Glomerular visceral epithelial cell (primary cell): Measurements from ENCODE around the gene RNF34.

ENCODE experiments used
- DNase-seq: peaks from one replicate; pipeline ENCODE4 v3.0.0-alpha.2; 2016; ENCODE audit errors: extremely low spot score

Gene RNF34

GRCh38 chr12:121388421-121388981, 11.4 kb upstream of the RNF34 start:
- peak; percentile 47 for DNase-seq

GRCh38 chr12:121390856-121391255, 9.1 kb upstream of the RNF34 start:
- DNase-seq, result no peak

GRCh38 chr12:121391619-121392324, 8.1 kb upstream of the RNF34 start:
- DNase-seq, result no peak

- DNase-seq, result no peak
Measured at GRCh38 chr12:121392325-121392716, 7.6 kb upstream of the RNF34 start.

DNA sequence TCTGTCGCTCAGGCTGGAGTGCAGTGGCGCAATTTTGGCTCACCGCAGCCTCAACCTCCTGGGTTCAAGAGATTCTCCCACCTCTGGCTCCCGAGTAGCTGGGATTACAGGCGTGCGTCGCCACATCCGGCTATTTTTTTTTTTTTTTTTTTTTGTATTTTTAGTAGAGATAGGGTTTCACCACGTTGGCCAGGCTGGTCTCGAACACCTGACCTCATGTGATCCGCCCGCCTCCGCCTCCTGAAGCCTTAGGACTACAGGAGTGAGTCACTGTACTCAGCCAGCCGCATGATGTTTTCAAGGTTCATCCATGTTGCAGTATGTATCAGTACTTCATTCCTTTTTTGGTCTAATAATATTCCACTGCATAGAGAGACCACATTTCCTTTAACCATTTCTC, 2.4 kb upstream of the RNF34 start:
- DNase-seq, result no peak

- DNase-seq, result no peak
Measured at GRCh38 chr12:121398355-121398754, 1.6 kb upstream of the RNF34 start.

DNA sequence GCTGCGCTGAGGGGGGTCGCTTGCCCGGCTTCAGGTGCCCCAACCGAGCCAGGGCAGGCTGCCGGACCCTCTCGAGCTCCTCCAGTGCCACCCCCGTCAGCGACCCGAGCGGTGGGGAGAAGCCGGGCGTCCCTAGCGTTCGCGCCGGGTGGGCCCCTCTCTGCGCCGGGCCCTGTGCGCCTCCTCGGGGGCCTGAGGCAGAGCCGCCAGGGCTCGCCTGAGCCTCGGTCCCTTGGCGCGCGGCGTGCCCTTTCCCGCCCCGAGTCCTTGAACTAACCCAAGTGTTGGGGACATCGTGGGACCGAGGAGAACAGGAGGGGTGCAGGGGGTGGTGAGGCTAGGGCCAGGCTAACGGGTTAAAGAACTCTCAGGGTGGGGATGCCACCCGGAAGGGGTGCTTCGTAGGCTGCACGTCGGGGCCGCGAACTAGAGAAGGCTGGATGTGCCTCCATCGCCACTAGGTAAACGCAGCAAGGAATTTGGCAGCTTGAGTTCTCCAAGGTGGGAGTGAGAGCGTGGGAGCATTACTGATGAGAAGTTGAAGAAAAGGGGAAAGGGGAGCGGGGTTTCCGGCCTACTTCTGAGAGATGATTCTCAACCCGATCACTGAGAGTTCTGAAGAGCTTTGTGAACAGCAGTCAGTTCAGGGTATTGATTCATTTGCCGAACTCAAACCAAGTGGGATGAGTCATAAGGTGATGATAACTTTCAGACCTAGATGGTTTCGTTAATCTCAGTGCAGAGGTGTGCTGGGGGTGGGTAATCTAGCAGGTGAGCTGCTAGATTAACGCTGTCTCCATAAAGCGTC, 618 bp downstream of the RNF34 start:
- peak; percentile 36 for DNase-seq

DNA sequence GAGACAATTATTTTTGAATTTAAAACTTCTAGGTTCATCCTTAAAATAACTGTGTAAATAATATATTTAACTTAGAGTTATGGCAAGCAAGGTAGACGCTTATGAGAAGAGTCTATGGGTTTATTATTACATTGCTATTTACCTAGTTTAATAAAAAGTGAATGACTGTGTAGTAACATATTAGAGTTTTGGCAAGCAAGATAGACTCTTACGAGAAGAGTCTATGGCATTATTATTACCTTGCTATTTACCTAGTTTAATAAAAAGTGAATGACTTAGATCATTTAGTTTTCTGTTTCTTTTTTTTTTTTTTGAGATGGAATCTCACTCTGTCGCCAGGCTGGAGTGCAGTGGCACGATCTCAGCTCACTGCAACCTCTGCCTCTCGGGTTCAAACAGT, 3.8 kb downstream of the RNF34 start:
- DNase-seq, result no peak

- DNase-seq, result no peak
Measured at GRCh38 chr12:121404734-121405133, 4.8 kb downstream of the RNF34 start.

GRCh38 chr12:121405211-121405610, 5.3 kb downstream of the RNF34 start:
- no peak for DNase-seq

DNA sequence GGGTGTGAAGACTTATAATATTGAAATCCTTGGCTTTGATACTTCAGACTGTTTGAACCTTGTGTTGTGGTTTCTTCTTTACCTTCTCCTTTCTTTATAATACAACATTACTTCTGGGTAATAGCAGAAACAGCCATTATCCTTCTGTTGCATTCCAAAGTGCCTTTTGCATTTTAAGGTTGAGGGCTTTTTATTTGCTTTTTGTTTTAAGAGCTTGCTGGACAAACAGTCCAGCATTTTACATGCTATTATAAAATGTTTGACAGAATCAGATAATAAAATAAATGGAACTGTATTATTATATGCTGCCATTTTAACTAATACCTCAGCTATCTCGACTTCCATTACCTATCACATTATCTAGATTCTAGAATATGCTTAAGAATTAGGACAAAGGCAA, 14.0 kb downstream of the RNF34 start:
- DNase-seq, result no peak

GRCh38 chr12:121417847-121418246, 17.9 kb downstream of the RNF34 start:
- no peak for DNase-seq

DNA sequence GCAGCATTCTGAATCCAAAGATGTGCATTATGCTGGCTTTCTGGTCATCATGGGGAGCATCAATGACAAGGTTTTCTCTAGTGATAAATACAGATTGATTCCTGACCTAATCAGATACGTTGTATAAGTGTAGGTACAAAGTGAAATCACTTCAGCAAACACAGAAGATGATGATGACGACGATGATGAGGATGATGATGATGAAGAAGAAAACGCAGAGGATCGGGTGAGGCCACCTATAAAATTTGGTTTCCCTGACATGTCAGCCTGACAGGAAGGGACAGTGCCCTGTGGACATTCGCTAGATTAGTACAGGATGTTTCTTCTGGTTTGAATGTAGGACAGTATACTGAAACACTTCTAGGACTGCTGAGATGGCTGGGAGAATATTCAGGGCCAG, 20.2 kb downstream of the RNF34 start:
- DNase-seq, result no peak

DNA sequence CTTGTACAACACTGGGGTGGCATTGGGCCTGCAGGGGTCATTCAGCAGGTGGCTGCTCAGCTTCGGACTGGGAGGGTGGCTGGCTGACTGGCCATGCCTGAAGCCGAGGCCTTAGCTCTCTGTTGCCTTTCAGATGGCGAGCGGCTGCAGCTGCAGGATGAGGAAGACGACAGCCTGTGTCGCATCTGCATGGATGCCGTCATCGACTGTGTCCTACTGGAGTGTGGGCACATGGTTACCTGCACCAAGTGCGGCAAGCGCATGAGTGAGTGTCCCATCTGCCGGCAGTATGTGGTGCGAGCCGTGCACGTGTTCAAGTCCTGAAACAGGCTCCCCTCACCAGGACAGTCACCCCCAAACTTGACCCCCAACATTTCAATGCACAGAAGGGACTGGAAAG, 23.3 kb downstream of the RNF34 start:
- DNase-seq, result no peak

- no peak for DNase-seq
Measured at GRCh38 chr12:121423682-121424623, 24.0 kb downstream of the RNF34 start.

GRCh38 chr12:121424624-121424975, 24.7 kb downstream of the RNF34 start:
- no peak for DNase-seq

DNA sequence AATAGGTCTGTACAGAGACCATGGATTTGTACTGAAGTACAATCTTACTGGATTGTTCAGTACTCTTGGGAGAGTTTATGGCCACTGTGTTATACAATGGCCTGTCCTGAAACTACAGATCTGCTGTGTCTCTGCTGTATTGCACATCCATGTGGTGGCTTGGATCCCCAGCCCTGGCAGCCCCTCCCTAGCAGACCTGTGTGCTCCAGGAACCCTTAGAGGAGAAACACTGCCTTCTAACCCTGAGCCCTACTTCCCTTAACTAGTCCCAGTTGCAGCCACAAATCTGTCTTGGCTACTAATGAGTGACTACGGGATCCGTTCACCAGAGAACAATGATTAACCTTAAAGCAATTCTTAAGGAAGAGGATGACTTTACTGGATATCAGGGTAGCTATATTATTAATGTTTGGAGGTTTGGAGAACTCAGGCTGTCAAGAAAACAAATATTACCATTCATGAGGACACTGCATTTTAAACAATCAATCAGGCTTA, 27.7 kb downstream of the RNF34 start:
- DNase-seq, result peak; percentile 34

- no peak for DNase-seq
Measured at GRCh38 chr12:121428883-121429282, 29.0 kb downstream of the RNF34 start.

GRCh38 chr12:121430833-121431415, 31.0 kb downstream of the RNF34 start:
- DNase-seq, result no peak

DNA sequence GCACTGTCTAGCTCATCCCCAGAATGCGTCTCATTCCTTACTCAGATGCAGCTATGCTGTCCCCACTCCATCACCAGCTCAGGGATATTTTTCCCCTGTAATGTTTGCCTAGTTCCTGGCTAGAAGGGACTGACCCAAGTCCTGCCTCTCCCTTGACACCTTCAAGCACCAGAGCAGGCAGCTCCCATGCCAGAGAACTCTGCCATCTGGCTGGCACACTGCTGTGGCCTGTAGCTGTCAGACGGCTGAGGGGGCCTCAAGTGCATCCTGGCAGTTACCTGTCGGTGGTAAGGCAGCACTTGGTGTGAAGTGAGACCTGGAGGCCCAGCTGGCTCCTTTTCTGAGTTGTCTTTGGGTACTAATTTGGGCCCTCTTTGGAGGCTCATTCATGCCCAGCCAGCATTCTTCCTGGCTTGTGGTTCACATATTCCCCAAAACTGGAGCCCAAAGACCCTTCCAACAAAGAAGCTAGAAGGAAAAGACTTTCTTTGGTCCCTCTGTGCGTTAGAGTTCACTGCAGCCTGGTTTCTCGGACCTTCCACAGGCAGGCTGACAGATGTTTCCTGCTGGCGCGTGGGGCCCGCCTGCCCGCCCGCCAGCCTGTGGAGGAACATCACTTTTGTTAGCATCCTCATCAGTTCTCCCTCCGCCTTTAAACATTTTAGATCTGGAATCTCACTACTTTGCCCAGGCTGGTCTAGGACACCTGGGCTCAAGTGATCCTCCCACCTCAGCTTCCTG, 33.0 kb downstream of the RNF34 start:
- no peak for DNase-seq

DNA sequence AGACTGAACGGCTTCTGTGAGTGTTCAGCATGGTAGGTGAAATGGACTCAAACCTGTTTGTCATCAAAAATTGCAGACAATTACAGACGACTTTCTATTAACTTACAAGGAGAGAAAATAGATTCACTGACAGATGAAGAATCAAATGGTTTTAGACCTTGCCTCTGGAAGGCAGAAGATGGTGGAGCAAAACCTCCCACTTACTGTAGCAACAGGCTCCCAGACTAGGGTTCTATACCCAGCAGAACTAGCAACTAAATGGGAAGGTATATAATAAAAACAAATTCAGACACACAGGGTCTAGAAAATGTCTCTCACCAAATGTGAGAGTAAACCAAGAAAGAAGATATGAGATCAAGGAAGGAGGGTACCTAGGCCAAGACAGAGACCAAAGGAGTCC, 36.8 kb downstream of the RNF34 start:
- DNase-seq, result no peak
